IMR-90 (cell line): ENCODE data around the gene FERMT3.

Experiments
- CEBPB ChIP-seq: IDR thresholded peaks from 2 replicates; pipeline ENCODE4 v1.6.1; 2012; ENCODE audit warnings: low read depth, low read length, improper control_type of control experiment
- CTCF ChIP-seq: conservative IDR thresholded peaks from 2 replicates; pipeline ENCODE4 v1.5.1; 2012; ENCODE audit warnings: mild to moderate bottlenecking, low read depth, low read length, improper control_type of control experiment
- ELK1 ChIP-seq: fragments of 150-350 bp; IDR thresholded peaks from 2 replicates; pipeline ENCODE4 v1.6.1; 2016; ENCODE audit warnings: low read depth, mild to moderate bottlenecking, low read length, moderate library complexity, borderline replicate concordance
- MAFK ChIP-seq: IDR thresholded peaks from 2 replicates; pipeline ENCODE4 v1.6.1; 2012; ENCODE audit warnings: low read depth, low read length, improper control_type of control experiment
- NFE2L2 ChIP-seq: fragments of 150-350 bp; IDR thresholded peaks from 2 replicates; pipeline ENCODE4 v1.6.1; 2016; ENCODE audit warnings: low read depth, mild to moderate bottlenecking, low read length
- POLR2A ChIP-seq: IDR thresholded peaks from 2 replicates; pipeline ENCODE4 v1.6.1; 2012; ENCODE audit warnings: mild to moderate bottlenecking, low read depth, low read length
- RAD21 ChIP-seq: IDR thresholded peaks from 2 replicates; pipeline ENCODE4 v1.6.1; 2012; ENCODE audit warnings: low read length, improper control_type of control experiment
- RFX5 ChIP-seq: IDR thresholded peaks from 2 replicates; pipeline ENCODE4 v1.8.0; 2012; ENCODE audit warnings: low read depth, mild to moderate bottlenecking, low read length, moderate library complexity
- SMC3 ChIP-seq: fragments of 150-350 bp; IDR thresholded peaks from 2 replicates; pipeline ENCODE4 v1.6.1; 2016; ENCODE audit warnings: low read depth, mild to moderate bottlenecking, antibody characterized with exemption, low read length, moderate library complexity
- USF2 ChIP-seq: fragments of 150-350 bp; IDR thresholded peaks from 2 replicates; pipeline ENCODE4 v1.6.1; 2017; ENCODE audit warnings: mild to moderate bottlenecking, antibody characterized with exemption, low read length, low read depth

GRCh38 chr11:64267207-64267945 lies 60.9 kb downstream of the FERMT3 start:
- TF ChIP-seq POLR2A (no peak), CTCF (no peak), CEBPB (no peak), RAD21 (no peak), USF2 (no peak), NFE2L2 (no peak), ELK1 (no peak), SMC3 (no peak), MAFK (no peak), RFX5 (no peak)
